HuH-7 (cell line): ENCODE data around the gene SPTBN1.
A peak's percentile ranks its signal among the peaks of the same experiment; 100 is the strongest.

Source experiments
- DNase-seq: peaks from one replicate; pipeline ENCODE4 v3.0.0; 2011; ENCODE audit warnings: low spot score

The SPTBN1 gene

DNA sequence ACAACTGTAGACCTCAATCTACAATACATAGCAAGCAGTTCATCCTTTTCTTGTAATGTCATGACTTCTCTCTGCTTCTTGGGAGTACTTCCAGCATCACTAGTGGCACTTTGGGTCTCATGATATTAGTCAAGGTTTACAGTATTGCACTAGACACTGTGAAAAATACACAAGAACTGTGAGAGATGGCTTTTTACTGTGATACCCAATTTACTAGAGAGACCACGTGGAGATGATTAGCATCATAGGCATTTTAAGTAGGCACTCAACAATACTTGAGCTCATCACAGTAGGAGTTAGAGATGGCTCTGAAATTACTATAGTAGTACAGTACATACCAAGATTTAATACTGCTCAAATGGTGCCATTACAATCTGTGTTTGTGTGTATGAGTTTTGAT, 154.6 kb downstream of the SPTBN1 start:
- DNase-seq = no peak

GRCh38 chr2:54611830-54612545, 155.9 kb downstream of the SPTBN1 start:
- no peak for DNase-seq

DNA sequence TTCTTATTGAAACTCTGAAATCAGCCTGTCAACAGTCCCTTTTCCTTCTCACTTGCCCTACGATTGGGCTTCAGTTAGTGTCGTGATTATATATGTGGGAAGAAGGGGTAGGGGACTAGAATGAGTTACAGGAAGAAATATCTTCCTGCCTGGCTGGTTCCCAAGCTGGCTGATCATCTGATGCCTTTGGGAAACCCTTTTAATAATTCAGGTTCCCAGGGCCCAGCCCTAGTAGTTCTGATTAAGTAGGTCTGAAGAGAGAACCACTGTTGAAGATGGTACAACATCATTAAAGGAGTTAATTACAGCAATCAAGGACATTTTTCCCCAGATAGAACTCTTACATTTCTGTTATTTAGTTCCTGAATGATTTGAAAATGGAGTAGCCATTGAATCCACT, 157.3 kb downstream of the SPTBN1 start:
- no peak for DNase-seq

GRCh38 chr2:54613794-54614257, 157.7 kb downstream of the SPTBN1 start:
- DNase-seq = no peak

GRCh38 chr2:54614819-54615218, 158.7 kb downstream of the SPTBN1 start:
- DNase-seq = no peak

DNA sequence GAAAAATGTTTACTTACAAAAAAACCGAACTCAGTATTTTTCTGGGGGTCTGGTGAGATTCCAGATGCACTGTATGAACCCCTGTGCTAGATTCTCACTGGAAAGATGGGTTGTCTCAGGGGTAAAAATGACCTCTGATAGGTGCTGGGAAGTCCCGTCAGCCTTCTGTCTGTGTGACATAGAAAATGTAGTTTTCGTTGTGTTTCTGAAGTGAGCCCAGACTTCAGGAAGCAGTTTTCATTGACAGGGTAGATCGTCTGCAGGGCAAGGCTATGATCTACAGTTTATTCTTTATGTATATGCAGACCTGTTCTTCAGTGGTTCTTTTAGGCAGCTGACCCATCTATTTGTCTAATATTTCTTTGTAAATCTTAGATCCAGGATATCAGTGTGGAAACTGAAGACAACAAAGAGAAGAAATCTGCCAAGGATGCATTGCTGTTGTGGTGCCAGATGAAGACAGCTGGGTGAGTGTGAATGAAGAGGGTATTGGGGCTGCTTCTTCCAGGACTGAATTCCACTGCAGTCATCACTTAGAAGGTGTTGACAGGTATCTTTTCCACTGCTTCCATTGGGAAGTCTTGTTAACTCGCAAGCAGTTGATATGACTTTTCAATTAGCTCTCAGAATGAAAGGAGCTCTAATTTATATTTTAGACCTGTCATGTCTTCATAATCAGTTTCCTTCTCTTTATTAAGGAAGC, 159.9 kb downstream of the SPTBN1 start:
- no peak for DNase-seq

GRCh38 chr2:54617409-54617808, 161.3 kb downstream of the SPTBN1 start:
- DNase-seq = no peak

DNA sequence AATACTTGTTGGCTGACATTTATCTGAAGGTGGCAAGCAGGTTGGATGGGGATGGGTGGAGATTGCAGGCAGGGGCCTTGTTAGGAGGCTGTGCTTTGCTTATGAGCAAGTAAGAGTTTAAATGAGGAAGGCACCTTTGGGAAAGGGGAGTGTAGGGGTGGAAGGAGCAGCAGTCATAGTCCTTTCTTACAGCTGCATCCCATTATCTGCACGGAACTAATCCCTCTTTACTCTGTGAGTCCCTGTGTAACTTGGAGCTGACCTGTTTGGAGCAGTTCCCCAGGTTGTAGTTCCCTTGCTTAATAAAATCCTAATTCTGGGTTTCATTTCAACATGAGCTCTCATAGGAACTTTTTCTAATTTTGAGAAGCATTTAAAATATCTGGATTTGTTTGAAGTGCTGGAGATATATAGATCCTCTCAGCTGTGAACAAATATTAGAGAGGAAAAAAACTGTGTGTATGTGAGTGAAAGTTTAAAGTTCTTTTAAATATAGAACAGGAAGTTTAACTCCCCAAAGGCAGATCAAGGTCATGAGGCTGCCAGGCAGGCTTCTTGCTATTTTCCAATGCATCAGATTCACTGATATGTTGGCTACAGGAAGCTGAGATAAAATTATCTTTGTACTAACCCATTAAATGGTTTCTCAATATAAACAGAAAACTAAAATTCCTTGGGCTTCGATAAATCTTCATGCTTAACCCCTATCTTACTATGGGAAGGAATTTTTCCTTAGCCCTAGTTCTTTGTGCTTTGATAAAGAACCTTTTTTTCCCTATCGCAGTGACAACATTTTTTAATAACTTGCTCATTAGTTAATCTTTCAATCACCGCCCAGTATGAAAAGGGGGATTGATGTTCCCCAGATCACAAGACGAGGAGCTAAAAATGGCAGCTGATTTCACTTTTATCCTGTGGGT, 162.8 kb downstream of the SPTBN1 start:
- no peak for DNase-seq

DNA sequence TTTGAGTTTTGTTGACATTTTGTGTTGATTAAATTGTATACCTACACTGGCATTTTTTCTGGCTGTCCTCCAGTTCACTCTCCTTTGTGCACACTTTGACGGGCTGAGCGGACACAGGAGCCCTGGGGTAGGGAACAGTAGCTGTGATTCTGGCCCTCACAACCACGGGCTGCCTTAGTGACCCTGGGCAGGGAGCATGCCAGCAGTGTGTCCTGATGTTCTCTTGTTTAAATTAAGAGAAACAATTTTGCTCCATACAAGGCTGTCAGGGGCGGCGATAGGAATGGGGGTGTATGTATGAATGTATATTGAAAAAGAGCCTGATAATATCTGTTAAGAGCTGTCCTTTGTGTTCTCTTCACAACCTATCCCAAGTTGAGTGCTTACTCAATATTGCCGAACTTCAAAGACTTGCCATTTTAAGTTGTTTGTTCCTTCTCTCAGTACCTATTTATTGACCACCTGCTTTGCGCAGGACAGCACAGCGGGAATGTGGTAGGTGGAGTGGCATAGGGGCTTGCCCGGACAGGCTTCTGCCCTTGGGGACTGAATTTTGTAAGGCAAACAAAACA, 163.6 kb downstream of the SPTBN1 start:
- no peak for DNase-seq

DNA sequence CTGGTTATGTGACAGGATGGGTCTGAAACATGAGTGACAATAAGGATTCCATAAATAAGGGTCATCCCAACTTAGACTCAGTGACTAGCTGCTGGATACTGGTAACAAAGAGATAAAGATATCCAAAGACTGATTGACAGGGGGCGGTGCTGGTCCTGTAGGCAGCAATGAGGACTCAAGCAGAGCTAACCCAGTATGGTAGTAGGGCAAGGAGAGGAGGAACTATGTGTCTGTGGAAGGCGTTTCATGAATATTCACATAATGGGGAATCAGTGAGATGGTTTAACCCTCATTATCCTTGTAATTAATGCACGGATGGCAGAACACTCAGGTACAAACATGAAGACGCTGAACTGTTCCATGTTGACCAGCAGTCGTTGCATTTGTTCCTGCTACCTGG, 164.8 kb downstream of the SPTBN1 start:
- DNase-seq = no peak

GRCh38 chr2:54624591-54625071, 168.5 kb downstream of the SPTBN1 start:
- no peak for DNase-seq

DNA sequence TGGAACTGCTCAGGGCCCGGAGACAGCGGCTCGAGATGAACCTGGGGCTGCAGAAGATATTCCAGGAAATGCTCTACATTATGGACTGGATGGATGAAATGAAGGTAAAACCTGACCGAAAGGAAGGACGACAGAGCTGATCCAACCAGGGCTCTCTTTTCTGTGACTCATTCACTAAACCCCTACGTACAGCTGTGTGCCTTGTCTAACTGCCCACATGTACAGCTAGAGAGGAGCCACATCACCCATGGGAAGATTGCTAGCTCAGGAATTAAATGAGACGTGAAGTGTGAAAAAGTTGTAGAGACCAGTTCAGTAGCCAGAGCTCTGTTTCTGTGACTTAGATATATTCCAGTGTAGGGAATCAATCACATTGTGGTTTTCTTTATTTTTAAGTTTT, 170.0 kb downstream of the SPTBN1 start:
- no peak for DNase-seq

DNA sequence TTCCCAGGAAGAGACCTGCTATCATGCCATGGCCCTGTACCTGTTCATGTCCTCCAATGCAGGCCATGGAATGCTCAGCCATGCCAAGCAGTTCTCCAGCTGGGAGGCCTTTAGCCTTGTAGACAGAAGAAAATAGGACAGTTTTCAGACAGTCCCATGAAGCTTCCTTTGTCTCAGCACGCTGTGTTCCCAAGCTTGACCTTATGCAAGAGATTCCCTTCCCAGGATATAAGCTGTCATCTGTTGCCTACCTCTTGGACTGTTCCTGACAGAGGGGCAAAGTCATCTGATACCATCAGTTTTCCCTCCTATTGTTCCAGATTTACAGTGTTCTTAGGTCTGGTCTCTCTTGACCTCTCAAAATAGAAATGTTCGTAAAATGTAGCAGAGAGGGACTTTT, 170.8 kb downstream of the SPTBN1 start:
- no peak for DNase-seq

DNA sequence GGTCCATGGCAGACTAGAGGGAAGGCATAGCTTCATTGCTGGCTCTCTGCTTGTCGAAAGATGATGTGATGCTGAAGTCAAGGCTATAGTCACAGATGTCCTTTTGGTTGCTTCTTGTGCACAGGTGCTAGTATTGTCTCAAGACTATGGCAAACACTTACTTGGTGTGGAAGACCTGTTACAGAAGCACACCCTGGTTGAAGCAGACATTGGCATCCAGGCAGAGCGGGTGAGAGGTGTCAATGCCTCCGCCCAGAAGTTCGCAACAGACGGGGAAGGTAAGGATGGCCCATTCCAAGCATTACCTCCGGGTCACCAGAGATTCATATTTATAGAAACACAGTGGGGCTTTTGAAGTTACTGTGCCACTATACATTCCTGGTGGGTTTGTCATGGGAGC, 171.8 kb downstream of the SPTBN1 start:
- no peak for DNase-seq

DNA sequence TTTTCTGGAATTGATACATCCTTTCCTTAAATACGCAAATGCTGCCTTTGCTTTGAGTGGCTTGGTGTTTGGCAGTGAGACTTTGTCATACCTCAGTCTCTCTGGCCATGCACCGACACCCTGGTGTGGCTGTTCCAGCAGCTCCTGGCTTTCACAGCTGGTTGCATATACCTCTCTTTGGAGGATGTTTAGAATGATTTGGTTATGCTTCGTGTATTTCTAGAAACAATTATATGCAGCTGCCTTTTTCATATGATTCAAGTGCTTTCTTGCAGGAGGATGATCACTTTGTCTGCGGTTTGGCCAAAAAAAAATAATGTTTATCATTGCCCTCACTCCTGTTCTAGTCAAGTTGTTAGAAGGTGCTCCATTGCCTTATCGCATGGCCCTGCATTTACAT, 172.3 kb downstream of the SPTBN1 start:
- no peak for DNase-seq

DNA sequence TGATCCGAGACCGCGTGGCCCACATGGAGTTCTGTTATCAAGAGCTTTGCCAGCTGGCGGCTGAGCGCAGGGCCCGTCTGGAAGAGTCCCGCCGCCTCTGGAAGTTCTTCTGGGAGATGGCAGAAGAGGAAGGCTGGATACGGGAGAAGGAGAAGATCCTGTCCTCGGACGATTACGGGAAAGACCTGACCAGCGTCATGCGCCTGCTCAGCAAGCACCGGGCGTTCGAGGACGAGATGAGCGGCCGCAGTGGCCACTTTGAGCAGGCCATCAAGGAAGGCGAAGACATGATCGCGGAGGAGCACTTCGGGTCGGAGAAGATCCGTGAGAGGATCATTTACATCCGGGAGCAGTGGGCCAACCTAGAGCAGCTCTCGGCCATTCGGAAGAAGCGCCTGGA, 172.8 kb downstream of the SPTBN1 start:
- DNase-seq = no peak

- DNase-seq = no peak
These were observed 173.3 kb downstream of the SPTBN1 start for GRCh38 chr2:54629390-54629789.

GRCh38 chr2:54629914-54630857, 174.1 kb downstream of the SPTBN1 start:
- peak; percentile 75 for DNase-seq

- no peak for DNase-seq
These were observed 174.9 kb downstream of the SPTBN1 start for GRCh38 chr2:54630858-54631497.

DNA sequence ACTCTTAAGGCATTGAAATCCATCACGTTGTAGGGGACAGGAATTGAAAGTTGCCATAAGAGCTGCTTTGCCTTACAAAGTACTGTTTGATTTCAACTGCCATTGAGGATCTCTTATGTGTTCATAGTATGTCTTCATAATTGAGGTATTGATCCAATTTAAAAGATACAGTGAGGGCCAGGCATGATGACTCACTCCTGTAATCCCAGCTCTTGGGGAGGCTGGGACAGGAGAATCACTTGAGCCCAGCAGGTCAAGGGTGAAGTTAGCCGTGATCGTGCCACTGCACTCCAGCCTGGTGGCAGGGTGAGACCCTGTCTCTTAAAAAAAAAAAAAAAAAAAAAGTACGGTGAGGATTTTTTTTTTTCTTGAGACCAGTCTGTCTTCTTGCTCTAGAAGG, 175.6 kb downstream of the SPTBN1 start:
- no peak for DNase-seq
